Thoracic aorta (tissue), 2 donors: ENCODE data around the gene ARL3. TPM values are rescaled to one million over a fixed set of nuclear protein-coding genes. Genes with fewer than 3 reads are reported as not detected.
A peak's percentile ranks its signal among the peaks of the same experiment; 100 is the strongest.

ENCODE experiments used
- ATAC-seq: fragments of 150-250 bp; one replicate; pipeline ENCODE4 v1.8.0; 2017; ENCODE audit warnings: low read depth; ENCODE audit not compliant: insufficient number of reproducible peaks, low FRiP score
- DNase-seq: peaks from one replicate; pipeline ENCODE4 v3.0.0-alpha.2; 2020; ENCODE audit warnings: low spot score
- H3K27ac ChIP-seq, 2 donors: fragments of 200-600 bp; sonication (generic); 1 replicate in 1 of 2; 2 replicates in 1 of 2; pipeline ENCODE4 v1.5.1; 2016; ENCODE audit warnings: mild to moderate bottlenecking in 2 of 2, moderate library complexity in 2 of 2
- H3K27me3 ChIP-seq: fragments of 200-600 bp; sonication (generic); replicated peaks from 2 replicates; pipeline ENCODE4 v1.6.0; 2016; ENCODE audit warnings: mild to moderate bottlenecking; ENCODE audit not compliant: insufficient read depth
- H3K36me3 ChIP-seq: fragments of 200-600 bp; sonication (generic); one replicate; pipeline ENCODE4 v1.5.1; 2016
- H3K4me1 ChIP-seq, 2 donors: fragments of 200-600 bp; sonication (generic); 1 replicate in 1 of 2; 2 replicates in 1 of 2; pipeline versions ENCODE4 v1.5.1 to v1.6.0; 2016; ENCODE audit warnings: low read depth in 2 of 2, mild to moderate bottlenecking in 1 of 2; ENCODE audit not compliant: control insufficient read depth in 1 of 2
- H3K4me3 ChIP-seq: fragments of 200-600 bp; sonication (generic); 2 replicates; pipeline ENCODE4 v1.5.1; 2016; ENCODE audit warnings: mild to moderate bottlenecking
- H3K9me3 ChIP-seq: fragments of 200-600 bp; sonication (generic); 2 replicates; pipeline ENCODE4 v1.5.1; 2016
- total RNA-seq, 2 donors: library from RNA; depleted of rRNA; stranded (reverse); fragments of >200 nt; gene quantifications; one replicate each; pipeline versions ENCODE4 v1.1.0 to v1.2.3, GENCODE V29; 2016
- TF ChIP-seq, protein P1 (sequence below): fragments of 200-600 bp; sonication (generic); IDR thresholded peaks from one replicate; pipeline ENCODE4 v1.5.1; 2019; ENCODE audit warnings: antibody characterized with exemption

The ARL3 gene
- total RNA-seq, 2 donors from 2014 or later, result 5.1 to 8.8 TPM

DNA sequence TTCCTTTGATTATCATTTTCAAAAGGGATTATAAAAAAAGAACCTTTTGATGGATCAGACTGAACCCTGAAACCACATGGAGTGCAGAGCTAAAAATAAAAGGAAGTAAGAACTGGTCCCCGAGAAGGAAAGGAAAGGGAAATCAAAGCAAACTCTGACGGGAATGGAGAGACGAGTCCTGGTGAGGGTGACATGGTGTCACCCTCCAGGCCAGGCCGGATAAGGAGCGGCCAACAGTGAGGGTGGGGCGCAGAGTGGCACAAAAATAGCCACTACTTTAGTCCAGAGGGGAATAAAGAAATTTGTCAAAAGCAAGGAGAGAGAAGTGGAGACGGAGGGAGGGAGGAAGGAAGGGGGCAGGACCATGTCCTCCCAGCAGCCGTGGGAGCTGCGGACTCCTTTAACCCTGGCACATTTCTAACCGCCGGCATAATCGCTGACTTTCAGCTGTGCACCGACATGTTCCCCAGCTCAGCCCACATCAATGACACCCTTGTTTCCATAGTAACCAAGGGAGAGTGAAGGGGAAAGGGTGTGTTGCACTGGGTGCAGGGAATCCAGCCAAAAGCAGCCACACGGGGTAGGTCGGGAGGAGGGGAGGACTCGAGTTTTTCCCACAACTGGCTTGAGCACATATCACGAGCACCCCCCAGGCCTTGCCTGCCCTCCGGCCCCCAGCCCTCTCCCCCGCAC lies 40.2 kb downstream of the ARL3 start:
- no peaks in the 10 kb centered on the region for H3K9me3 ChIP-seq
- no peaks in the 10 kb centered on the region for H3K27me3 ChIP-seq
- H3K27ac ChIP-seq, result peak overlapping the region; percentile 72 to 77
- H3K4me1 ChIP-seq, result peaks cover 40 to 43% of the 10 kb centered on the region in 2 donors
- DNase-seq (peak; percentile 49), ATAC-seq (peak; percentile 71)
- TF ChIP-seq, protein P1, sequence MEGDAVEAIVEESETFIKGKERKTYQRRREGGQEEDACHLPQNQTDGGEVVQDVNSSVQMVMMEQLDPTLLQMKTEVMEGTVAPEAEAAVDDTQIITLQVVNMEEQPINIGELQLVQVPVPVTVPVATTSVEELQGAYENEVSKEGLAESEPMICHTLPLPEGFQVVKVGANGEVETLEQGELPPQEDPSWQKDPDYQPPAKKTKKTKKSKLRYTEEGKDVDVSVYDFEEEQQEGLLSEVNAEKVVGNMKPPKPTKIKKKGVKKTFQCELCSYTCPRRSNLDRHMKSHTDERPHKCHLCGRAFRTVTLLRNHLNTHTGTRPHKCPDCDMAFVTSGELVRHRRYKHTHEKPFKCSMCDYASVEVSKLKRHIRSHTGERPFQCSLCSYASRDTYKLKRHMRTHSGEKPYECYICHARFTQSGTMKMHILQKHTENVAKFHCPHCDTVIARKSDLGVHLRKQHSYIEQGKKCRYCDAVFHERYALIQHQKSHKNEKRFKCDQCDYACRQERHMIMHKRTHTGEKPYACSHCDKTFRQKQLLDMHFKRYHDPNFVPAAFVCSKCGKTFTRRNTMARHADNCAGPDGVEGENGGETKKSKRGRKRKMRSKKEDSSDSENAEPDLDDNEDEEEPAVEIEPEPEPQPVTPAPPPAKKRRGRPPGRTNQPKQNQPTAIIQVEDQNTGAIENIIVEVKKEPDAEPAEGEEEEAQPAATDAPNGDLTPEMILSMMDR, result no peak
- no peaks in the 10 kb centered on the region for H3K36me3 ChIP-seq
- H3K4me3 ChIP-seq, result peak overlapping the region; percentile 68

DNA sequence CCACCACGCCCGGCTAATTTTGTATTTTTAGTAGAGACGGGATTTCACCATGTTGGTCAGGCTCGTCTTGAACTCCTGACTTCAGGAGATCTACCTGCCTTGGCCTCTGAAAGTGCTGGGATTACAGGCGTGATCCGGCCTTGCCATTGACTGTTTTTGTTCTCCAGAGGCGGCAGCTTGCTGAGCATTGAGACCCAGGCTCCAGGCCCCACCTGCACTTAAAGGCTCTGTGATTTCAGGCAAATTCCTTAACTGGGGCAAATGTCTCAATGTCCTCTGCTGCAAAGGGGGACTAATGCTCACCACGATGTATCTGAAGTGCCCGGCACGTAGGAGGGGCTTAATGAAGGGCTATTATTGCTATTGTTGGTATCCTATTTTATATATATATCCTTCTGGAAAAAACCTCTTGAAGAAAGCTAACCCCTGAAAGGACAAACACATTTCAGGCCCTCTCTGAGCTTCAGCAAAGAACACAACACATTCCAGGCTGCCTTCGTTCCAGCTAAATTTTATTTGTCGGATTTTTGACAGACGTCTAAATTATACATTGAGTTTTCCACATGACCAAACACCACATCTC lies 40.9 kb downstream of the ARL3 start:
- Histone ChIP-seq H3K27me3 (no peaks in the 10 kb centered on the region), H3K4me3 (peak overlapping the region; percentile 68), H3K4me1 (peaks cover 39 to 46% of the 10 kb centered on the region in 2 donors), H3K9me3 (no peaks in the 10 kb centered on the region), H3K27ac (peak overlapping the region; percentile 72 to 77), H3K36me3 (no peaks in the 10 kb centered on the region)
- TF ChIP-seq, protein P1, result no peak
- ATAC-seq, result no peak
- DNase-seq, result no peak

DNA sequence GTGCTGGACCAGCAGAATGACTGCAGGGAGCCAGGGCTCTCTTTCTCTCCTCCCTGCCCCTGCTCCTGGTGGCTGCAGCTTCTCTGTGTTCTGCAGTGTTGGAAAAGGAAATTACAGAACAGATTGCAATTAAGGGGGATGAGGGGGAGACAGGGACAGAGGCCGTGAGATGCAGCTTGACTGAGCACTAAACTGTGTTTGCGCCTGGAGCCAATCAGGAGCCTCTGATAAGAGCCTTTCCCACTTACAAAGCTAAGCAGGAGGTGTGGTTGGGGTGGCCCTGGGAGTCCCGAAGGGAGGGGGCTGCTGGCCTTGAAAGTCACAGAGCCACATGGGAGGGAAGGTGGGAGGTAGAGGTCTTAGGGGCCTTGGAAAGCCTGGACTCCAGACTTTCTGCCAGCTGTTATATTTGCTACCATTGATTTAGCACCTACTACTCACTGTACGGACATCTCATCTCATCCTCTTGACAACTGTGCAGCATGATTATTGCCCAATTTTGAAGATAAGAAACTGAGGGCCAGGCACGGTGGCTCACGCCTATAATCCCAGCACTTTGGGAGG lies 43.2 kb downstream of the ARL3 start:
- Histone ChIP-seq H3K4me3 (no peak overlapping the region), H3K27me3 (no peaks in the 10 kb centered on the region), H3K4me1 (peaks cover 31 to 41% of the 10 kb centered on the region in 2 donors), H3K27ac (no peak overlapping the region), H3K36me3 (no peaks in the 10 kb centered on the region), H3K9me3 (no peaks in the 10 kb centered on the region)
- TF ChIP-seq, protein P1, result no peak
- DNase-seq, result no peak
- ATAC-seq, result no peak

DNA sequence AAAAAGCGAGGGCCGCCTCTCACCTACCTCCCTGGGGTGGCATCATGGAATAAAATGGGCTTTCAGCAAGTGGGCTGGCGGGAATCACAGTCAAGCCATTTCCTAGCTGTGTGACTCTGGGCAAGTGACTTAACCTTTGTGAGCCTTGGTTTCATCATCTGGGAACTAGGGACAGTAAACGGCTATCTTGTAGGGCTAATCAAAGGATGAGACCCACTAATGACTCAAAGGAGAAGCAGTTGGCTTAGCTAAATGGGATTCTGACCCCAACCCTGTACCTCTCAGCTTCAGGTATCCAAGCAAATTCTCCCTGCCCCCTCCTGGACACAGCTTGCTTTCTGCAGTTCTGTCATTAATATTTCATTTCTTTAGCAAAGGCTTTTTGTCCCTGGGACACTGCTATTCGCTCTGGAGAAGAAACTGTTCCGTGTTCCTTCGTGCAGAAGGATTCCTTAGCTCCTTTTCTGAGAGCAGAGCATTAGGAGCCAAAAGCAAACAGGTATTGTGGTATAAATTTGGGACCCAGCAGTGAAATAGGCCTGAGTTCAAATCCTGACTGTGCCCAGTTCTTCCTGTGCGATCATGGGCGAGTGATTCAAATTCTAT lies 44.0 kb downstream of the ARL3 start:
- H3K9me3 ChIP-seq, result no peaks in the 10 kb centered on the region
- TF ChIP-seq, protein P1, result no peak
- no peak overlapping the region for H3K4me3 ChIP-seq
- H3K27ac ChIP-seq, result peak overlapping the region; percentile 30 to 78
- peaks cover 24 to 33% of the 10 kb centered on the region in 2 donors for H3K4me1 ChIP-seq
- DNase-seq, result no peak
- no peak for ATAC-seq
- no peaks in the 10 kb centered on the region for H3K36me3 ChIP-seq
- H3K27me3 ChIP-seq, result no peaks in the 10 kb centered on the region
